HepG2 (cell line): ENCODE data around the gene CROCC. TPM values are rescaled to one million over a fixed set of nuclear protein-coding genes. Genes with fewer than 3 reads are reported as not detected.

ENCODE experiments used
- ATAC-seq: fragments of 200-7000 bp; cut with Tn5 transposase; 3 replicates; pipeline ENCODE4 v1.9.1; 2020; ENCODE audit warnings: mild to moderate bottlenecking, moderate library complexity
- BruUV-seq: library from RNA; stranded (reverse); fragments of 400-500 nt; replicated peaks from 2 replicates; lab custom pipeline; 2021; lab: Mats Ljungman, UMichigan
- CTCF ChIA-PET: fragments of 300-600 bp; formaldehyde crosslinking; extraction: SDS; loops from one replicate; lab custom pipeline; 2021; ENCODE audit warnings: low total read pairs, inconsistent platforms, low intra/inter-chr PET ratio; lab: Yijun Ruan, JAX
- POLR2A ChIA-PET: fragments of 350-600 bp; sonication (Branson Sonifier 250); formaldehyde crosslinking; loops from one replicate; lab custom pipeline; 2020; ENCODE audit warnings: antibody characterized with exemption, inconsistent platforms; lab: Yijun Ruan, JAX
- DNase-seq: peaks from one replicate; pipeline ENCODE4 v3.0.0-alpha.2; 2015; ENCODE audit warnings: low spot score
- FAIRE-seq: peaks from 3 replicates; lab custom pipeline; 2011; peaks lifted over from hg19 to GRCh38; lab: Jason Lieb, UNC
- H2AFZ ChIP-seq: one replicate; pipeline ENCODE4 v1.6.1; 2011; ENCODE audit warnings: low read length, inconsistent platforms
- H3K27ac ChIP-seq: fragments of 300-600 bp; 3 replicates; pipeline ENCODE4 v1.8.0; 2011; ENCODE audit warnings: mixed run types, mild to moderate bottlenecking, mixed read lengths, low read length, inconsistent platforms; ENCODE audit not compliant: insufficient read depth; ENCODE audit errors: extremely low read length
- H3K27me3 ChIP-seq, 2 experiments: fragments of 200-600 bp in 1 of 2; 2 replicates in 1 of 2; 3 replicates in 1 of 2; pipeline versions ENCODE4 v1.6.0 to v1.8.0; 2011; ENCODE audit warnings: low read length in 2 of 2, mild to moderate bottlenecking in 2 of 2, moderate library complexity in 2 of 2, inconsistent platforms in 1 of 2; ENCODE audit not compliant: insufficient read depth in 2 of 2, control insufficient read depth in 1 of 2
- H3K36me3 ChIP-seq, 2 experiments: fragments of 200-600 bp in 1 of 2; replicated peaks in 1 of 2; 2 replicates in 1 of 2; 3 replicates in 1 of 2; pipeline versions ENCODE4 v1.5.1 to v1.8.0; 2011; ENCODE audit warnings: low read length in 2 of 2, inconsistent platforms in 1 of 2; ENCODE audit not compliant: insufficient read depth in 2 of 2, control insufficient read depth in 1 of 2
- H3K4me1 ChIP-seq: 2 replicates; pipeline ENCODE4 v1.5.1; 2012; ENCODE audit warnings: low read length, inconsistent platforms; ENCODE audit not compliant: insufficient read depth
- H3K4me2 ChIP-seq: 2 replicates; pipeline ENCODE4 v1.6.0; 2011; ENCODE audit warnings: low read depth, low read length, inconsistent platforms
- H3K4me3 ChIP-seq, 3 experiments: fragments of 200-600 bp in 1 of 3; sonication (generic), shearing (Covaris generic) in 1 of 3; replicated peaks in 1 of 3; 2 replicates each; pipeline ENCODE4 v1.5.1; 2011 to 2016; ENCODE audit warnings: low read length in 3 of 3, inconsistent platforms in 2 of 3, low read depth in 2 of 3, mild to moderate bottlenecking in 2 of 3, control low read depth in 1 of 3, mixed read lengths in 1 of 3; ENCODE audit not compliant: insufficient read depth in 1 of 3
- H3K79me2 ChIP-seq: one replicate; pipeline ENCODE4 v1.6.1; 2011; ENCODE audit warnings: low read length, inconsistent platforms; ENCODE audit not compliant: insufficient read depth
- H3K9ac ChIP-seq: 2 replicates; pipeline ENCODE4 v1.6.0; 2011; ENCODE audit warnings: mild to moderate bottlenecking, low read depth, low read length, inconsistent platforms; ENCODE audit not compliant: insufficient read depth
- H3K9me3 ChIP-seq: 2 replicates; pipeline ENCODE4 v1.5.1; 2012; ENCODE audit warnings: mild to moderate bottlenecking, low read length
- H4K20me1 ChIP-seq: 2 replicates; pipeline ENCODE4 v1.6.0; 2011; ENCODE audit warnings: inconsistent platforms, mild to moderate bottlenecking, low read length, moderate library complexity; ENCODE audit not compliant: insufficient read depth
- GRHL1 ChIP-seq: sonication (generic); formaldehyde crosslinking; conservative IDR thresholded peaks from 2 replicates; pipeline ENCODE4 v1.8.0; 2022; ENCODE audit warnings: missing genetic modification reagents
- ISX ChIP-seq: sonication (generic); formaldehyde crosslinking; conservative IDR thresholded peaks from 2 replicates; pipeline ENCODE4 v1.5.0; 2020; ENCODE audit warnings: missing genetic modification reagents
- MYC ChIP-seq: sonication (generic); formaldehyde crosslinking; IDR thresholded peaks from 2 replicates; pipeline ENCODE4 v1.9.0; 2021; ENCODE audit warnings: missing genetic modification reagents, borderline replicate concordance
- NFKB2 ChIP-seq: sonication (generic); formaldehyde crosslinking; IDR thresholded peaks from 2 replicates; pipeline ENCODE4 v1.4.0; 2020; ENCODE audit warnings: missing genetic modification reagents, borderline replicate concordance
- NKX3-1 ChIP-seq: sonication (generic); formaldehyde crosslinking; IDR thresholded peaks from 2 replicates; pipeline ENCODE4 v1.5.0; 2020; ENCODE audit warnings: missing genetic modification reagents
- SNRNP70 ChIP-seq: fragments of 200-400 bp; formaldehyde crosslinking; IDR thresholded peaks from 2 replicates; pipeline ENCODE4 v1.6.1; 2017; ENCODE audit warnings: mild to moderate bottlenecking, low read depth, low read length, moderate library complexity
- ZNF180 ChIP-seq: sonication (generic); formaldehyde crosslinking; IDR thresholded peaks from 2 replicates; pipeline ENCODE4 v1.4.0; 2020; ENCODE audit warnings: low read depth, missing genetic modification reagents, borderline replicate concordance
- ZNF235 ChIP-seq: sonication (generic); formaldehyde crosslinking; IDR thresholded peaks from 2 replicates; pipeline ENCODE4 v1.8.1; 2023; ENCODE audit warnings: mild to moderate bottlenecking, missing genetic modification reagents, borderline replicate concordance
- ZNF552 ChIP-seq: sonication (generic); formaldehyde crosslinking; IDR thresholded peaks from 2 replicates; pipeline ENCODE4 v1.9.0; 2022; ENCODE audit warnings: missing genetic modification reagents, mild to moderate bottlenecking, borderline replicate concordance
- ZNF800 ChIP-seq: sonication (generic); formaldehyde crosslinking; IDR thresholded peaks from 2 replicates; pipeline ENCODE4 v1.4.0; 2020; ENCODE audit warnings: missing genetic modification reagents
- ZSCAN12 ChIP-seq: sonication (generic); formaldehyde crosslinking; IDR thresholded peaks from 2 replicates; pipeline ENCODE4 v1.9.0; 2021; ENCODE audit warnings: mild to moderate bottlenecking, missing genetic modification reagents
- ZUFSP ChIP-seq: sonication (generic); formaldehyde crosslinking; IDR thresholded peaks from 2 replicates; pipeline ENCODE4 v1.9.0; 2021; ENCODE audit warnings: missing genetic modification reagents, mild to moderate bottlenecking, borderline replicate concordance
- WGBS: methylation state at CpG from one replicate; pipeline ENCODE4 v1.1.6; 2017; ENCODE audit warnings: low lambda C conversion rate; 5-methylcytosine and 5-hydroxymethylcytosine counted together
- in situ Hi-C: cut with HindIII; loops from 2 replicates; pipeline ENCODE4 v1.10.0; 2017; ENCODE audit warnings: low pct_unique_long_range_greater_than_20kb; ENCODE audit not compliant: extremely low pct_ligation_motif_present
- intact Hi-C: fragments of 100-400 bp; cut with micrococcal nuclease; formaldehyde crosslinking; loops from one replicate; pipeline ENCODE4 v1.10.0; 2022; ENCODE audit not compliant: unreplicated experiment
- polyA plus RNA-seq, 8 experiments: library from polyadenylated mRNA; depleted of rRNA in 3 of 8; stranded (reverse) in 7 of 8; unstranded in 1 of 8; fragments of >200 nt; fragmentation: Illumina TruSeq in 4 of 8; extraction: Trizol in 4 of 8; gene quantifications; 2 replicates each; pipeline versions ENCODE4 v1.2.1 to v1.2.3, GENCODE V29; 2011 to 2016; ENCODE audit warnings: low read depth in 4 of 8, missing spikeins in 1 of 8, mixed read lengths in 1 of 8; ENCODE audit not compliant: insufficient read depth in 1 of 8
- total RNA-seq, 5 experiments: library from RNA; depleted of rRNA; stranded (reverse); fragments of >200 nt; fragmentation: Illumina TruSeq; extraction: Trizol; gene quantifications; 2 replicates each; pipeline ENCODE4 v1.2.3, GENCODE V29; 2016; ENCODE audit warnings: low read depth in 1 of 5

Gene CROCC
- total and polyA plus RNA-seq, 2 of the 13 experiments (the other 11 are each of a cell fraction or from before 2014, with no cell fraction given), result 7.8 to 15.5 TPM

- WGBS, result 77% methylated on average over 8 of the region's 13 CpGs
- H3K27me3 ChIP-seq, result no peaks in the 10 kb centered on the region; a peak in 1 of 5 replicates
- no peaks in the 10 kb centered on the region for H3K36me3 ChIP-seq
- FAIRE-seq (no peak), DNase-seq (no peak), ATAC-seq (no peak)
- H3K27ac ChIP-seq, result no peak overlapping the region
- H3K9ac ChIP-seq, result no peak overlapping the region
- no peaks in the 10 kb centered on the region; the same call in 1 of the 2 replicates for H4K20me1 ChIP-seq
- no TSS peak for BruUV-seq
- no peaks in the 10 kb centered on the region for H3K79me2 ChIP-seq
- ChIA-PET POLR2A (no interaction called here), CTCF (no interaction called here)
- no peaks in the 10 kb centered on the region for H3K9me3 ChIP-seq
- in situ Hi-C loops, result loop anchor here (25.0 kb wide), 1 partner anchor 272 kb away; the partner anchor contains the start of gene PADI3
- H3K4me3 ChIP-seq, result no peak overlapping the region
- intact Hi-C loops, result no loop called here
- no peak overlapping the region for H3K4me2 ChIP-seq
- H3K4me1 ChIP-seq, result peaks cover 8% of the 10 kb centered on the region
- H2AFZ ChIP-seq, result no peak overlapping the region
- no peak for TF ChIP-seq GRHL1 (CRISPR knock-in tag)
Observed at GRCh38 chr1:16965486-16966067, 43.8 kb downstream of the CROCC start.

- ATAC-seq (no peak), FAIRE-seq (no peak), DNase-seq (no peak)
- Histone ChIP-seq H3K27ac (no peak overlapping the region), H3K9ac (no peak overlapping the region), H3K4me2 (no peak overlapping the region), H3K4me1 (peaks cover 5% of the 10 kb centered on the region), H2AFZ (no peak overlapping the region), H3K9me3 (no peaks in the 10 kb centered on the region), H4K20me1 (no peaks in the 10 kb centered on the region; the same call in 1 of the 2 replicates), H3K27me3 (no peaks in the 10 kb centered on the region; a peak in 1 of 5 replicates), H3K36me3 (no peaks in the 10 kb centered on the region), H3K4me3 (no peak overlapping the region), H3K79me2 (no peaks in the 10 kb centered on the region)
- in situ Hi-C loops, result loop anchor here (25.0 kb wide), 1 partner anchor 271 kb away; the partner anchor contains the start of gene PADI3
- no TSS peak for BruUV-seq
- 93% methylated on average over 18 of the region's 22 CpGs for WGBS
- CTCF ChIA-PET, result no interaction called here
- POLR2A ChIA-PET, result no interaction called here
- intact Hi-C loops, result no loop called here
- TF ChIP-seq SNRNP70 (no peak), ZUFSP (CRISPR knock-in tag) (no peak), ZSCAN12 (no peak), ZNF235 (CRISPR knock-in tag) (no peak), NKX3-1 (CRISPR knock-in tag) (no peak), ZNF552 (CRISPR knock-in tag) (no peak), ISX (CRISPR knock-in tag) (no peak), ZNF800 (CRISPR knock-in tag) (no peak), ZNF180 (CRISPR knock-in tag) (no peak), MYC (no peak), NFKB2 (CRISPR knock-in tag) (no peak)
Observed at GRCh38 chr1:16966282-16966681, 44.6 kb downstream of the CROCC start.
